ENCODE results near the gene CHSY1.

CHSY1 gene

DNA sequence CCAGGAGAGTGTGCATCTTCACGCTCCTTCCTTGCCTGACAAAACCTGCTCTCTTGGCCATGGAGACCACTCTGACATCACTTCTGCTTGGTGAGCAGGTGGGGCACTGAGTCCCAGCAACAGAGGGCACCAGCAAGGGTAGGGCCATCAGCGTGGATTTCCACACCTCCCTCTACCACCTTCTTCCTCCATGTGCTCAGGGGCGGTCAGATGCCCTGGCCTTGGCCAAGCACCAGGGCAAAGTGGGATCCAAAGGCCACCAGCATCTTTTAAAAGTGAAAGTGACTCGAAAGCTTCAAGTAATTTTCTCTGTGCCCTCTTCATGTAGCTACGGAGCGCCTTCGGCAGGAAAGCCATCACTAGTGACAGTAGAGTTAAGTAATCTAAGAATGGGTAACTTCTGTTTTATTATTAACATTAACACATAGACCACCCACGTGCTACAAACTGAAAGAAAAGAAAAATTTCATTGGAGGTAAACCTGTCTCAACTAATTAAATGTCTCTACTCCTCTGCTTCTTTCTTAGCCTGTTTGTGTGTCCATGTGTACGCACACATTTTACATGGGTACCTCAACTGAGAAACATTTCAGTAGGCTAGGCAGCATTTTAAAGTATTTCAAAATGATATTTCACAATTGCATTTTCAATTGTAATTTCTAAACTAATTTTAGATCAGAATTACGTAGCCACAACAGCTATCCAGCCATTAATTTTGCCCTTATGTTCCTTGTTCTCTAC lies 57.9 kb downstream of the CHSY1 start:
- ChIA-PET CTCF (interaction anchor here (1.6 to 2.0 kb wide), 2 partner anchors 11 to 13 kb away, joined by 4 to 7 read pairs; no protein-coding TSS in a partner anchor), POLR2A (no interaction called here)
- TF ChIP-seq, protein P1, sequence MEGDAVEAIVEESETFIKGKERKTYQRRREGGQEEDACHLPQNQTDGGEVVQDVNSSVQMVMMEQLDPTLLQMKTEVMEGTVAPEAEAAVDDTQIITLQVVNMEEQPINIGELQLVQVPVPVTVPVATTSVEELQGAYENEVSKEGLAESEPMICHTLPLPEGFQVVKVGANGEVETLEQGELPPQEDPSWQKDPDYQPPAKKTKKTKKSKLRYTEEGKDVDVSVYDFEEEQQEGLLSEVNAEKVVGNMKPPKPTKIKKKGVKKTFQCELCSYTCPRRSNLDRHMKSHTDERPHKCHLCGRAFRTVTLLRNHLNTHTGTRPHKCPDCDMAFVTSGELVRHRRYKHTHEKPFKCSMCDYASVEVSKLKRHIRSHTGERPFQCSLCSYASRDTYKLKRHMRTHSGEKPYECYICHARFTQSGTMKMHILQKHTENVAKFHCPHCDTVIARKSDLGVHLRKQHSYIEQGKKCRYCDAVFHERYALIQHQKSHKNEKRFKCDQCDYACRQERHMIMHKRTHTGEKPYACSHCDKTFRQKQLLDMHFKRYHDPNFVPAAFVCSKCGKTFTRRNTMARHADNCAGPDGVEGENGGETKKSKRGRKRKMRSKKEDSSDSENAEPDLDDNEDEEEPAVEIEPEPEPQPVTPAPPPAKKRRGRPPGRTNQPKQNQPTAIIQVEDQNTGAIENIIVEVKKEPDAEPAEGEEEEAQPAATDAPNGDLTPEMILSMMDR (IDR thresholded peaks at IDR 0.05; ENCODE audit: insufficient read depth, low read length, missing control alignments): no peak
- no peak overlapping the region for H3K4me3 ChIP-seq (ENCODE audit: low read depth, low read length)
- DNase-seq (ENCODE audit: low read depth, low spot score): no peak

DNA sequence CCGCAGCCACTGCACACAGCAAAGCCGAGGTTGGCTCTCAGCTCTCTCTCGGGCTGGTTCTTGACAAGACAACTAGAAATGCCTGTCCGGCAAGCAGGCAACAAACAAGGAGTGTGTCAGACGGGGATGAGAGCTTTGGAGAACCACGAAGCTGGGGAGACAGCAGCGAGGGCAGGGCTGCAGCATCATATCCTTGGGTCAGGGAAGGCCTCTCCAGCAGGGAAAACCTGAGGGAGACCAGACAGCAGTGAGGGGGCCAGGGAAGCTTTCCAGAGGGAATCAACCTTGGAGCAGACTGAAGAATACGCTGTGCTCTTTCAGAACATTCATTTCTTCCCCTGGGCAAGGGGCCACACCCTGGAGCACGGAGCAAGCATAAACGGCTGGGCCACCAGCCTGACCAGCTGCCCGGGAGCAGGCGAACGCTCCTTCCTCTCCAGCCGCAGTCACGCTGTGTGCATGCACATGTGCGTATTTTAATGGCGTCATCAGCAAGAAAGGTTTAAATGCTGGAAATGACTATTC lies 58.7 kb downstream of the CHSY1 start:
- no peak for DNase-seq (ENCODE audit: low read depth, low spot score)
- CTCF ChIA-PET: interaction anchor here (1.3 to 2.0 kb wide), 2 partner anchors 9 to 12 kb away, joined by 3 to 7 read pairs; no protein-coding TSS in a partner anchor
- TF ChIP-seq, protein P1 (IDR thresholded peaks at IDR 0.05; ENCODE audit: insufficient read depth, low read length, missing control alignments): no peak
- POLR2A ChIA-PET: no interaction called here
- H3K4me3 ChIP-seq (ENCODE audit: low read depth, low read length): no peak overlapping the region

DNA sequence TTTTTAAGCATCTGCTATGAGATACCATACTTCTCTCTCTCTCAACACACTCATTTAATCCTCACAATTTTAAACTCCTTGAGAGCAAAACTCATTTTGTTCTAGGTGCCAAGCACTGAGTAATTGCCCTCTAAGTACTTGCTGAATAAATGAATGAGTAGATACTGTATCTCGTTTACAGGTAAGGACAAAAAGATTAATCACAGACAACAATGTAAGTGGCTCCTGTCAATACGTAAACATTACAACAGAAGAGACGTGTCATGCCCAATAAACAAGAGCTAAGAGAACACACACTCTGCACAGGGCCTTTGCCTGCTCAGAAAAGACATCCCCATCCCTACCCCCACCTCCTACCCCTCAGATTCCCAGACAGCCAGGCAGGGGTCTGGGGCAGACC lies 59.8 kb downstream of the CHSY1 start:
- H3K4me3 ChIP-seq (ENCODE audit: low read depth, low read length): no peak overlapping the region
- ChIA-PET POLR2A (no interaction called here), CTCF (no interaction called here)
- TF ChIP-seq, protein P1 (IDR thresholded peaks at IDR 0.05; ENCODE audit: insufficient read depth, low read length, missing control alignments): no peak
- DNase-seq (ENCODE audit: low read depth, low spot score): no peak

DNA sequence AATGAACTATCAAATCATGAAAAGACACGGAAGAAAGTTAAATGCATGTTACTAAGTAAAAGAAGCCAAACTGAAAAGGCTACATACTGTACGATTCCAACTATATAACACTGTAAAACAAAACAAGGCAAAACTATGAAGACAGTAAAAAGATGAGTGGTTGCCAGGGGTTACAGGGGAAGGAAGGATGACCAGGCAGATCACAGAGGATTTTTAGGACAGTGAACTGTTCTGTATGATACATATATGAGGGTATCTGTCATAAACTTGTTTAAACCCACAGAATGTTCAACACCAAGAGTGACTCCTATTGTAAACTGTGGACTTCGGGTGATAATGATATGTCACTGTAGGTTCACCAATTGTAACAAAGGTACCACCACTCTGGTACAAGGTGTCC lies 60.6 kb downstream of the CHSY1 start:
- DNase-seq (ENCODE audit: low read depth, low spot score): no peak
- POLR2A ChIA-PET: no interaction called here
- no peak overlapping the region for H3K4me3 ChIP-seq (ENCODE audit: low read depth, low read length)
- TF ChIP-seq, protein P1 (IDR thresholded peaks at IDR 0.05; ENCODE audit: insufficient read depth, low read length, missing control alignments): no peak
- CTCF ChIA-PET: no interaction called here

DNA sequence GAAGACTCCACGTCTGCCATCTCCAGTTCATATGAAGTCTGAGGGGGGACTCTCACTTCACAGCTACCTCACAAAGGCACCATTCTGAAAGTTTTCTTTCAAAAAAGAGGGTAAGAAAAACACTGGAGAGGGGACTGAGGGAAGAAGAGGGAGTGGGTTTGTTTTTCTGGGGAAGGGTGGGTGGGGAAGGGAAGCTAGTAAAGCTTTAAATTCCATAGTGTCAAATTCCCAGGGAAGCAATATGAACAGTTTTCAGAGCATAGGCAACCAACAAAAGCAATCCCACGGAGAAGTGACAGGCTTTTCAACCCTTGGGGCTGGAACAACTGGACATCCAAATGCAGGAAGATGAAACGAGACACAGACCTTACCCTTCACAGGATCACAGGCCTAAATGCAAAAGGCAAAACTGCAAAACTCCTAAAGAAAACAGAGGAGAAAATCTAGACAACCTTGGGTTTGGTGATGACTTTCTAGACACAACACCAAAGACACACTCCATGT lies 61.7 kb downstream of the CHSY1 start:
- POLR2A ChIA-PET: interaction anchor here (1.5 to 2.1 kb wide), 2 partner anchors 9 to 62 kb away, joined by 4 to 6 read pairs; partner anchors contain the start of gene CHSY1
- CTCF ChIA-PET: no interaction called here
- TF ChIP-seq, protein P1 (IDR thresholded peaks at IDR 0.05; ENCODE audit: insufficient read depth, low read length, missing control alignments): no peak
- no peak for DNase-seq (ENCODE audit: low read depth, low spot score)
- no peak overlapping the region for H3K4me3 ChIP-seq (ENCODE audit: low read depth, low read length)

DNA sequence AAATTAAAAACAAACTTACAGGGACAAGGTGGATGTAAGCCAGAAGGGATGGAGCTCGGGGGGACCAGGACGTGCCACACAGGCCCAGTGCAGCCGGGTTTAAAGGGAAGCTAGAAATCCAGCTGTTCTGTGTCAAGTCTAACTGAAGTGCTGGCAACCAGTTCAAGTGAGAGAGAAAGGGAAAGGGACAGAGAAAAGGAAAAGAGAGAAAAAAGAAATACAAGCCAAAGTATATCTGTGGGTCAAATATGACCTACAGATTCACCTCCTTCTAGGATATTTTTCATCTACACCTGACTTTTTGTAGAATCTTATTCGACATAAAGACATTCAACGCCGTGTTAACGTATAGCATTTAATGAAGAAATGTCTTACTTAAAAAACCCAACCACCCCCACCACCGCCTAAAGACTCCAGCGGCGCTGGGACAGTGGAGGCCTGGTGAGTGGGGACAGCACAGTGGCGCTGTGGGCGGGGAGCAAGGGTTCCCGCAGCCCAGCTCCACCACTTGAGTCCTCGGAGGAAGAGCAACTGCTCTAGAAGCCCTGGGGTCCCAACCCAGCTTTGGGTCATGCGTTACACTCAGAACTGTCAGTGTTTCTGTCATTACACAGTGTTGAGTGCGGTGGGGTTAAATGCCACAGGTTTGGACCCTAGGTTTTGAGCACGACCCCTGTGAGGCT lies 62.3 kb downstream of the CHSY1 start:
- no peak overlapping the region for H3K4me3 ChIP-seq (ENCODE audit: low read depth, low read length)
- TF ChIP-seq, protein P1 (IDR thresholded peaks at IDR 0.05; ENCODE audit: insufficient read depth, low read length, missing control alignments): no peak
- ChIA-PET POLR2A (interaction anchor here (1.5 to 2.1 kb wide), 2 partner anchors 9 to 62 kb away, joined by 4 to 6 read pairs; partner anchors contain the start of gene CHSY1), CTCF (no interaction called here)
- no peak for DNase-seq (ENCODE audit: low read depth, low spot score)
